SK-N-SH (cell line): Measurements from ENCODE around the gene TIMM29. TPM values are rescaled to one million over a fixed set of nuclear protein-coding genes. Genes with fewer than 3 reads are reported as not detected.

Experiments
- CTCF ChIA-PET: fragments of 300-600, 350-600 bp; formaldehyde crosslinking; extraction: SDS; loops from one replicate; lab custom pipeline; 2021; lab: Yijun Ruan, JAX
- POLR2A ChIA-PET: fragments of 350-600 bp; sonication (Branson Sonifier 250); formaldehyde crosslinking; extraction: SDS; loops from one replicate; lab custom pipeline; 2020; ENCODE audit warnings: antibody characterized with exemption, inconsistent platforms; lab: Yijun Ruan, JAX
- DNase-seq: peaks from one replicate; pipeline ENCODE4 v3.0.0; 2012
- H2AFZ ChIP-seq: fragments of 200-600 bp; sonication (generic); 2 replicates; pipeline ENCODE4 v1.8.1; 2016; ENCODE audit warnings: antibody characterized with exemption, mild to moderate bottlenecking, low read depth
- H3F3A ChIP-seq: fragments of 200-600 bp; sonication (generic); replicated peaks from 2 replicates; pipeline ENCODE3; 2016; ENCODE audit warnings: antibody characterized with exemption, mild to moderate bottlenecking; ENCODE audit not compliant: insufficient read depth
- H3K27ac ChIP-seq, 2 experiments: fragments of 200-500 bp in 1 of 2; fragments of 200-600 bp in 1 of 2; sonication (Bioruptor generic) in 1 of 2; sonication (generic), shearing (Covaris generic) in 1 of 2; 2 replicates each; pipeline versions ENCODE4 v1.5.1 to v1.6.1; 2014 to 2016; ENCODE audit warnings: low read depth in 2 of 2, inconsistent platforms in 1 of 2, low read length in 1 of 2, mild to moderate bottlenecking in 1 of 2, mixed read lengths in 1 of 2
- H3K27me3 ChIP-seq: fragments of 200-600 bp; sonication (generic), shearing (Covaris generic); 2 replicates; pipeline ENCODE4 v1.6.1; 2016; ENCODE audit warnings: mixed run types; ENCODE audit not compliant: insufficient read depth
- H3K36me3 ChIP-seq, 2 experiments: fragments of 200-500 bp in 1 of 2; fragments of 200-600 bp in 1 of 2; sonication (Bioruptor generic) in 1 of 2; sonication (generic) in 1 of 2; replicated peaks in 1 of 2; 2 replicates each; pipeline versions ENCODE3 to v1.5.1; 2014 to 2016; ENCODE audit warnings: low read length in 1 of 2, mild to moderate bottlenecking in 1 of 2; ENCODE audit not compliant: insufficient read depth in 2 of 2, control insufficient read depth in 1 of 2
- H3K4me1 ChIP-seq, 2 experiments: fragments of 200-500 bp in 1 of 2; fragments of 200-600 bp in 1 of 2; sonication (Bioruptor generic) in 1 of 2; sonication (generic), shearing (Covaris generic) in 1 of 2; 2 replicates each; pipeline versions ENCODE4 v1.5.1 to v1.6.1; 2014 to 2016; ENCODE audit warnings: low read depth in 1 of 2, low read length in 1 of 2, mixed run types in 1 of 2; ENCODE audit not compliant: insufficient read depth in 2 of 2, control insufficient read depth in 1 of 2
- H3K4me2 ChIP-seq: fragments of 200-600 bp; sonication (generic), shearing (Covaris generic); 2 replicates; pipeline ENCODE4 v1.6.1; 2017; ENCODE audit warnings: mixed run types
- H3K4me3 ChIP-seq, 2 experiments: fragments of 200-500 bp in 1 of 2; fragments of 200-600 bp in 1 of 2; sonication (Bioruptor generic) in 1 of 2; sonication (generic), shearing (Covaris generic) in 1 of 2; 2 replicates each; pipeline versions ENCODE4 v1.5.1 to v1.8.1; 2014 to 2016; ENCODE audit warnings: low read depth in 2 of 2, inconsistent platforms in 1 of 2, low read length in 1 of 2, mild to moderate bottlenecking in 1 of 2, mixed read lengths in 1 of 2, moderate library complexity in 1 of 2
- H3K79me2 ChIP-seq: fragments of 200-600 bp; sonication (generic); 2 replicates; pipeline ENCODE4 v1.8.1; 2017; ENCODE audit warnings: mild to moderate bottlenecking; ENCODE audit not compliant: insufficient read depth
- H3K9ac ChIP-seq: fragments of 200-600 bp; sonication (generic); 2 replicates; pipeline ENCODE4 v1.6.1; 2017; ENCODE audit warnings: mixed run types
- H3K9me2 ChIP-seq: fragments of 200-600 bp; sonication (generic); 2 replicates; pipeline ENCODE4 v1.6.1; 2017; ENCODE audit warnings: mixed run types
- H3K9me3 ChIP-seq: fragments of 200-600 bp; sonication (generic); 2 replicates; pipeline ENCODE4 v1.6.1; 2017; ENCODE audit warnings: mixed run types, mild to moderate bottlenecking, moderate library complexity
- H4K20me1 ChIP-seq: fragments of 200-600 bp; sonication (generic); 2 replicates; pipeline ENCODE4 v1.6.1; 2017; ENCODE audit warnings: mild to moderate bottlenecking, mixed run types; ENCODE audit not compliant: insufficient read depth
- CHD2 ChIP-seq: fragments of 150-350 bp; IDR thresholded peaks from 2 replicates; pipeline ENCODE4 v1.6.1; 2018; ENCODE audit warnings: low read length; ENCODE audit not compliant: partially characterized antibody
- CTCF ChIP-seq: fragments of 200-600 bp; sonication (generic); IDR thresholded peaks from 2 replicates; pipeline ENCODE4 v1.6.1; 2017; ENCODE audit warnings: antibody characterized with exemption, mild to moderate bottlenecking, moderate library complexity
- IRF3 ChIP-seq: fragments of 150-350 bp; IDR thresholded peaks from 2 replicates; pipeline ENCODE4 v1.6.1; 2016; ENCODE audit warnings: mild to moderate bottlenecking, low read depth, low read length
- MXI1 ChIP-seq: IDR thresholded peaks from 2 replicates; pipeline ENCODE4 v1.6.1; 2012; ENCODE audit warnings: mild to moderate bottlenecking, low read depth, low read length, improper control_type of control experiment
- RAD21 ChIP-seq: IDR thresholded peaks from 2 replicates; pipeline ENCODE4 v1.6.1; 2012; ENCODE audit warnings: mild to moderate bottlenecking, low read length
- RCOR1 ChIP-seq: fragments of 150-350 bp; IDR thresholded peaks from 2 replicates; pipeline ENCODE4 v1.6.1; 2017; ENCODE audit warnings: antibody characterized with exemption, low read length
- RXRA ChIP-seq: IDR thresholded peaks from 2 replicates; pipeline ENCODE4 v1.4.0; 2012; ENCODE audit warnings: low read depth, mild to moderate bottlenecking, borderline replicate concordance
- SIN3A ChIP-seq: IDR thresholded peaks from 2 replicates; pipeline ENCODE4 v1.6.1; 2012; ENCODE audit warnings: low read depth, mild to moderate bottlenecking, low read length, moderate library complexity, borderline replicate concordance
- TAF1 ChIP-seq: IDR thresholded peaks from 2 replicates; pipeline ENCODE4 v1.6.1; 2012; ENCODE audit warnings: low read depth, mild to moderate bottlenecking, low read length, moderate library complexity, borderline replicate concordance
- TEAD4 ChIP-seq: IDR thresholded peaks from 2 replicates; pipeline ENCODE4 v1.4.0; 2012; ENCODE audit warnings: mild to moderate bottlenecking, borderline replicate concordance; ENCODE audit not compliant: insufficient read depth
- YY1 ChIP-seq: IDR thresholded peaks from 2 replicates; pipeline ENCODE4 v1.4.0; 2012; ENCODE audit warnings: low read depth, mild to moderate bottlenecking
- WGBS: methylation state at CpG from one replicate; pipeline ENCODE4 v1.1.6; 2017; ENCODE audit warnings: low lambda C conversion rate; 5-methylcytosine and 5-hydroxymethylcytosine counted together
- polyA plus RNA-seq, 3 experiments: library from polyadenylated mRNA; depleted of rRNA; stranded (reverse); fragments of >200 nt; gene quantifications; 2 replicates each; pipeline ENCODE4 v1.2.3, GENCODE V29; 2012
- TF ChIP-seq, protein P1 (sequence below): IDR thresholded peaks from 2 replicates; pipeline ENCODE4; 2012
- TF ChIP-seq, protein P2 (sequence below): IDR thresholded peaks from 2 replicates; pipeline ENCODE4 v1.4.0; 2012; ENCODE audit warnings: low read depth, borderline replicate concordance

The TIMM29 gene
- polyA plus RNA-seq, 1 of the 3 experiments (the other 2 are of a cell fraction), result 12.5 TPM

- Histone ChIP-seq H3K36me3 (no peaks in the 10 kb centered on the region), H3F3A (peaks cover 4% of the 10 kb centered on the region), H3K4me1 (peaks cover 0 to 9% of the 10 kb centered on the region in 2 experiments; a peak in 2 of 4 replicates), H3K9ac (no peak overlapping the region), H3K27me3 (no peaks in the 10 kb centered on the region), H3K4me2 (no peak overlapping the region), H3K9me2 (no peaks in the 10 kb centered on the region), H2AFZ (no peak overlapping the region), H3K27ac (no peak overlapping the region), H4K20me1 (peaks cover 60% of the 10 kb centered on the region), H3K4me3 (no peak overlapping the region), H3K79me2 (peaks cover 88% of the 10 kb centered on the region), H3K9me3 (no peaks in the 10 kb centered on the region)
- ChIA-PET POLR2A (no interaction called here), CTCF (interaction anchor here (0.6 to 1.3 kb wide), 2 partner anchors 22 to 26 kb away, joined by 3 to 5 read pairs; no protein-coding TSS in a partner anchor)
- TF ChIP-seq TAF1 (no peak), IRF3 (no peak), YY1 (no peak), RCOR1 (no peak), RXRA (no peak), MXI1 (no peak), RAD21 (no peak), CTCF (no peak), TEAD4 (no peak), SIN3A (no peak), CHD2 (no peak)
- TF ChIP-seq, protein P1, sequence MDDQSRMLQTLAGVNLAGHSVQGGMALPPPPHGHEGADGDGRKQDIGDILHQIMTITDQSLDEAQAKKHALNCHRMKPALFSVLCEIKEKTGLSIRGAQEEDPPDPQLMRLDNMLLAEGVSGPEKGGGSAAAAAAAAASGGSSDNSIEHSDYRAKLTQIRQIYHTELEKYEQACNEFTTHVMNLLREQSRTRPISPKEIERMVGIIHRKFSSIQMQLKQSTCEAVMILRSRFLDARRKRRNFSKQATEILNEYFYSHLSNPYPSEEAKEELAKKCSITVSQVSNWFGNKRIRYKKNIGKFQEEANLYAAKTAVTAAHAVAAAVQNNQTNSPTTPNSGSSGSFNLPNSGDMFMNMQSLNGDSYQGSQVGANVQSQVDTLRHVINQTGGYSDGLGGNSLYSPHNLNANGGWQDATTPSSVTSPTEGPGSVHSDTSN, result no peak
- TF ChIP-seq, protein P2, sequence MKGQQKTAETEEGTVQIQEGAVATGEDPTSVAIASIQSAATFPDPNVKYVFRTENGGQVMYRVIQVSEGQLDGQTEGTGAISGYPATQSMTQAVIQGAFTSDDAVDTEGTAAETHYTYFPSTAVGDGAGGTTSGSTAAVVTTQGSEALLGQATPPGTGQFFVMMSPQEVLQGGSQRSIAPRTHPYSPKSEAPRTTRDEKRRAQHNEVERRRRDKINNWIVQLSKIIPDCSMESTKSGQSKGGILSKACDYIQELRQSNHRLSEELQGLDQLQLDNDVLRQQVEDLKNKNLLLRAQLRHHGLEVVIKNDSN, result no peak
- DNase-seq, result no peak
- WGBS, result 99% methylated on average over 4 of the region's 4 CpGs
Observed at GRCh38 chr19:10963865-10964264, 35.3 kb downstream of the TIMM29 start.
